ENCODE measurements around the gene ATAT1. TPM values are rescaled to one million over a fixed set of nuclear protein-coding genes. Genes with fewer than 3 reads are reported as not detected.

ATAT1 gene
- total RNA-seq, 1 experiment from 2014 or later, result 29.4 TPM

DNA sequence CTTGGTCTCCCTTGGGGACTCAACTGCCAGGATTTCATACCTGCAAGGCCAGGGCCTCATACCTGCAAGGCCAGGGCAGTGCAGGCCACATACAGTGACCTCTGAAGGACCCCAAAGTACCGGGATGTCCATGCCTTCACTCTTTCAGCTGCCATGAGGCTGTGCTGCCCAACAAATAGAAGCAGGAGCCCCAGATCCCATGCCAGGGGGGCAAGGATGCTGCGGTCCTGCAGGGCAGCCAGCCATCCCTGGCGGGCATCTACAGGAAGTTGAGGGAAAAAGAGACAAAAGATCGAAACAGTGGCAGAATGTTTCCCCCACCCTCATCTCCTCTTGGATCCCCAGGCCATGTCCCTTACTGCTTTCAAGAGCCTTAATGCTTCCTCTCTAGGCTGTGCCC is 63.3 kb downstream of the ATAT1 start:
- H3K79me2 ChIP-seq (ENCODE audit: low read depth), result peaks cover 26% of the 10 kb centered on the region
- no peak for DNase-seq
- H3F3A ChIP-seq (ENCODE audit: insufficient read depth, low read depth), result peaks cover 17% of the 10 kb centered on the region; the same call in 1 of the 2 replicates
- intact Hi-C loops (cut with micrococcal nuclease; ENCODE audit: unreplicated experiment), result no loop called here
- peaks cover 43% of the 10 kb centered on the region for H3K4me1 ChIP-seq (replicated peaks; ENCODE audit: insufficient read depth)
- H4K20me1 ChIP-seq (ENCODE audit: insufficient read depth), result no peaks in the 10 kb centered on the region
- no peaks in the 10 kb centered on the region for H3K9me2 ChIP-seq (ENCODE audit: insufficient read depth)
- no peak overlapping the region for H2AFZ ChIP-seq
- H3K27ac ChIP-seq, result no peak overlapping the region
- H3K27me3 ChIP-seq (ENCODE audit: insufficient read depth, low read depth), result no peaks in the 10 kb centered on the region
- no peaks in the 10 kb centered on the region for H3K36me3 ChIP-seq (ENCODE audit: low read depth)
- H3K4me3 ChIP-seq, result peak overlapping the region; percentile 87
- BruUV-seq (replicated peaks), result no TSS peak
- H3K9me3 ChIP-seq (ENCODE audit: insufficient read depth, low read depth), result no peaks in the 10 kb centered on the region
- H3K4me2 ChIP-seq, result peak overlapping the region; percentile 84
- ChIA-PET POLR2A (ENCODE audit: unreplicated experiment) (interaction anchor here (1.1 kb wide), 1 partner anchor 27 kb away, joined by 4 read pairs; the partner anchor contains the start of gene MDC1), CTCF (interaction anchor here (0.5 kb wide), 1 partner anchor 448 kb away, joined by 10 read pairs; no protein-coding TSS in a partner anchor)
- TF ChIP-seq, protein P1, sequence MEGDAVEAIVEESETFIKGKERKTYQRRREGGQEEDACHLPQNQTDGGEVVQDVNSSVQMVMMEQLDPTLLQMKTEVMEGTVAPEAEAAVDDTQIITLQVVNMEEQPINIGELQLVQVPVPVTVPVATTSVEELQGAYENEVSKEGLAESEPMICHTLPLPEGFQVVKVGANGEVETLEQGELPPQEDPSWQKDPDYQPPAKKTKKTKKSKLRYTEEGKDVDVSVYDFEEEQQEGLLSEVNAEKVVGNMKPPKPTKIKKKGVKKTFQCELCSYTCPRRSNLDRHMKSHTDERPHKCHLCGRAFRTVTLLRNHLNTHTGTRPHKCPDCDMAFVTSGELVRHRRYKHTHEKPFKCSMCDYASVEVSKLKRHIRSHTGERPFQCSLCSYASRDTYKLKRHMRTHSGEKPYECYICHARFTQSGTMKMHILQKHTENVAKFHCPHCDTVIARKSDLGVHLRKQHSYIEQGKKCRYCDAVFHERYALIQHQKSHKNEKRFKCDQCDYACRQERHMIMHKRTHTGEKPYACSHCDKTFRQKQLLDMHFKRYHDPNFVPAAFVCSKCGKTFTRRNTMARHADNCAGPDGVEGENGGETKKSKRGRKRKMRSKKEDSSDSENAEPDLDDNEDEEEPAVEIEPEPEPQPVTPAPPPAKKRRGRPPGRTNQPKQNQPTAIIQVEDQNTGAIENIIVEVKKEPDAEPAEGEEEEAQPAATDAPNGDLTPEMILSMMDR (conservative IDR thresholded peaks at IDR 0.05), result no peak
- no peak for TF ChIP-seq EZH2 (IDR thresholded peaks at IDR 0.05; ENCODE audit: low read depth)

DNA sequence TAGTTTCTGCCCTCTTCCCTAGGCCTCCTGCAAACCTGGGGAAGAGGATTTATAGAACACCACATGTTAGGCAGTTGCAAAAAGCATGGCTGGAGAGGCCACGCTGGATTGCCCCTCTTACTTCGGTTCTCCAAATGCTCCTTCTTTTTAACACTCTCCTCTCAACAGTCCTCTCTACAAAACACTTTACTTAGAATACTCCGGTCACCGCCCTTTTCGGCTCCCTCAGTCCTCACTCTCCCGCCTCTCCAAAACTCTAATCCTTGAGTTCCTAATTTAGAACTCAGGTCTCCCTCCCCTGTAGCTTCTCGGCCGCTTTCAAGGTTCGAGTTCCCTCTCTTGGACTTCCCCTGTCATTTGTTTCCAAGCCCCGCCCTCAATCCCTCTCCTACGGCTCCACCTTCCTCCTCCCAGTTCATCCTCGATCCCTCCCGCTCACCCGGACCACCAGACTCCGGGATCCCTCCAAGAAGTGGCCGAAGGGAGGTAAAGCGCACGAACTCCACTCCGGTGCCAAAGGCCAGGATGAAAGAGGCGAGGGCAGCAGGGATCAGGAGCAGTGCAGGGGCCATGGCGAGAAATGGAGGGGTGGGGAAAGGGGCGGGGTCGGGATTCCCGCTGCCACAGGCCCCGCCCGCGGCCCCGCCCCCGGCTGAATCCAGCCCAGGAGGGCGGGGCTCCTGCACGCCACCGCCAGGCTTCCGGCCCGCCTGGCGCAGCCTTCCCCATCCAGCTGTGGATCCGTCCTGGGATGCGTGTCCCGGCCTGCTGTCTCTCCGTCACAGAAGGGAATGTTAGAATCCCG is 63.9 kb downstream of the ATAT1 start, which contains the start of gene NRM:
Gene NRM (minus strand): TSS at position 582 of the 805 bp plus-strand sequence. CDS start 10 bp downstream, at position 572.
- Histone ChIP-seq H3K36me3 (ENCODE audit: low read depth) (no peaks in the 10 kb centered on the region), H3K9me2 (ENCODE audit: insufficient read depth) (no peaks in the 10 kb centered on the region), H3K4me2 (peak within 1 kb of the TSS; percentile 84), H3K9me3 (ENCODE audit: insufficient read depth, low read depth) (no peaks in the 10 kb centered on the region), H3K27me3 (ENCODE audit: insufficient read depth, low read depth) (no peaks in the 10 kb centered on the region), H2AFZ (peak within 1 kb of the TSS; percentile 93), H3K4me3 (peak within 1 kb of the TSS; percentile 87), H3F3A (ENCODE audit: insufficient read depth, low read depth) (peaks cover 16% of the 10 kb centered on the region; the same call in 1 of the 2 replicates), H3K79me2 (ENCODE audit: low read depth) (peaks cover 19% of the 10 kb centered on the region), H4K20me1 (ENCODE audit: insufficient read depth) (no peaks in the 10 kb centered on the region), H3K27ac (no peak within 1 kb of the TSS), H3K4me1 (replicated peaks; ENCODE audit: insufficient read depth) (peaks cover 42% of the 10 kb centered on the region)
- ChIA-PET POLR2A (ENCODE audit: unreplicated experiment) (interaction anchor here (0.6 to 1.1 kb wide), 5 partner anchors 12 to 149 kb away, joined by 4 to 8 read pairs (median 5); partner anchors contain the start of genes MDC1 and MRPS18B), CTCF (interaction anchor here (0.5 to 1.1 kb wide), 2 partner anchors 18 to 448 kb away, joined by 3 to 10 read pairs; partner anchors contain the start of gene DHX16)
- DNase-seq, result peak; percentile 44 to 84
- intact Hi-C loops (cut with micrococcal nuclease; ENCODE audit: unreplicated experiment), result no loop called here
- TF ChIP-seq EZH2 (IDR thresholded peaks at IDR 0.05; ENCODE audit: low read depth), result no peak
- TF ChIP-seq, protein P1 (conservative IDR thresholded peaks at IDR 0.05), result no peak
- no TSS peak for BruUV-seq (replicated peaks)

DNA sequence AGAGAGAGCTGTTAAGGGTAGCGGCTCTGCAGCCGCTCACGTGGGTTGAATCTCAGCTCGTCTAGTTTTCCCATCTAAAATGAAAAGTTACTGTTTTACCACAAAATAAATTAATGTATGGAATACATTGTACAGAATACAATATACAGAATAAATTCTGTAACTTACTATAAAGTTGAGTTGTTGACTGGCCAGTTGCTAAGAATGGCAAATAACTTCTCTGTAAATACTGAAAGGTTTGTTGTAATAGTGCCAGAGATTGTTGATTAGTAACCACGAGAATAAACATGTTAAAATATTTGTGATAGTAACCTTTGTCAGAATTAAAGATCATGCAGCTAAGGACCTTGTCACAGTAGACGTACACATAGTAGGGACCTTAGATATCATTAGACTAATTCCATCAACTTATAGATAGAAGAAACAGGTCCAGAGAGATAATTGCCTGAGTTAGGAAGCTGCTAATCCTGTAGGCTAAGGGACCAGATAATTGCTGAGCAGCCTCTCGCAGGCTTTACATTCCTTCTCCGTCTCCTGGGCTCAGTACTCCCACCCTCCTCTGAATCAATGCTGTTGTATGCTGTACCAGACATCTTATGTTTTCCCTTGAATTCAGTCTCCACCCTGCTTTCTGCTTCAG is 64.7 kb downstream of the ATAT1 start:
- POLR2A ChIA-PET (ENCODE audit: unreplicated experiment), result interaction anchor here (0.7 to 1.1 kb wide), 3 partner anchors 26 to 77 kb away, joined by 4 to 8 read pairs (median 5); partner anchors contain the start of genes MDC1 and MRPS18B
- H3K4me1 ChIP-seq (replicated peaks; ENCODE audit: insufficient read depth), result peaks cover 40% of the 10 kb centered on the region
- H3K4me3 ChIP-seq, result peak overlapping the region; percentile 87; the same call in 1 of the 2 replicates
- TF ChIP-seq, protein P1 (conservative IDR thresholded peaks at IDR 0.05), result no peak
- TF ChIP-seq EZH2 (IDR thresholded peaks at IDR 0.05; ENCODE audit: low read depth), result no peak
- no TSS peak for BruUV-seq (replicated peaks)
- CTCF ChIA-PET, result interaction anchor here (0.6 to 1.1 kb wide), 2 partner anchors 19 to 430 kb away, joined by 3 to 6 read pairs; partner anchors contain the start of gene DHX16
- H3K27me3 ChIP-seq (ENCODE audit: insufficient read depth, low read depth), result no peaks in the 10 kb centered on the region
- peak overlapping the region; percentile 93 for H2AFZ ChIP-seq
- H3K9me3 ChIP-seq (ENCODE audit: insufficient read depth, low read depth), result no peaks in the 10 kb centered on the region
- no peaks in the 10 kb centered on the region for H4K20me1 ChIP-seq (ENCODE audit: insufficient read depth)
- DNase-seq, result no peak
- H3K79me2 ChIP-seq (ENCODE audit: low read depth), result peaks cover 12% of the 10 kb centered on the region
- no peaks in the 10 kb centered on the region for H3K9me2 ChIP-seq (ENCODE audit: insufficient read depth)
- H3K4me2 ChIP-seq, result peak overlapping the region; percentile 84
- H3K27ac ChIP-seq, result no peak overlapping the region
- no peaks in the 10 kb centered on the region for H3K36me3 ChIP-seq (ENCODE audit: low read depth)
- intact Hi-C loops (cut with micrococcal nuclease; ENCODE audit: unreplicated experiment), result no loop called here
- peaks cover 20% of the 10 kb centered on the region; the same call in 1 of the 2 replicates for H3F3A ChIP-seq (ENCODE audit: insufficient read depth, low read depth)
